Stimulated activated memory B cell treated with anti-CD40 and anti-IgM and Interleukin-4, amounts not matched to agents 10 μg/mL and 1 μg/mL and 100 μg/mL, for 72 hours (primary cell): ENCODE results near the gene TRIM10.

Source experiments
- ATAC-seq: fragments of 150-1000 bp; cut with Tn5 transposase; 2 replicates; pipeline ENCODE4 v1.10.0; 2021
- H3K27ac Mint-ChIP-seq: one replicate; pipeline ENCODE4 v1.8.0; 2022; ENCODE audit warnings: mild to moderate bottlenecking, mixed read lengths
- H3K27me3 Mint-ChIP-seq: one replicate; pipeline ENCODE4 v1.8.0; 2022; ENCODE audit warnings: mixed read lengths
- H3K36me3 Mint-ChIP-seq: one replicate; pipeline ENCODE4 v1.8.0; 2022; ENCODE audit warnings: mixed read lengths
- H3K4me1 Mint-ChIP-seq: one replicate; pipeline ENCODE4 v1.8.0; 2022; ENCODE audit warnings: mixed read lengths
- H3K4me3 Mint-ChIP-seq: one replicate; pipeline ENCODE4 v1.8.0; 2022; ENCODE audit warnings: mild to moderate bottlenecking, moderate library complexity, mixed read lengths
- H3K9me3 Mint-ChIP-seq: one replicate; pipeline ENCODE4 v1.8.0; 2022; ENCODE audit warnings: mixed read lengths

The TRIM10 gene, protein sequence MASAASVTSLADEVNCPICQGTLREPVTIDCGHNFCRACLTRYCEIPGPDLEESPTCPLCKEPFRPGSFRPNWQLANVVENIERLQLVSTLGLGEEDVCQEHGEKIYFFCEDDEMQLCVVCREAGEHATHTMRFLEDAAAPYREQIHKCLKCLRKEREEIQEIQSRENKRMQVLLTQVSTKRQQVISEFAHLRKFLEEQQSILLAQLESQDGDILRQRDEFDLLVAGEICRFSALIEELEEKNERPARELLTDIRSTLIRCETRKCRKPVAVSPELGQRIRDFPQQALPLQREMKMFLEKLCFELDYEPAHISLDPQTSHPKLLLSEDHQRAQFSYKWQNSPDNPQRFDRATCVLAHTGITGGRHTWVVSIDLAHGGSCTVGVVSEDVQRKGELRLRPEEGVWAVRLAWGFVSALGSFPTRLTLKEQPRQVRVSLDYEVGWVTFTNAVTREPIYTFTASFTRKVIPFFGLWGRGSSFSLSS

DNA sequence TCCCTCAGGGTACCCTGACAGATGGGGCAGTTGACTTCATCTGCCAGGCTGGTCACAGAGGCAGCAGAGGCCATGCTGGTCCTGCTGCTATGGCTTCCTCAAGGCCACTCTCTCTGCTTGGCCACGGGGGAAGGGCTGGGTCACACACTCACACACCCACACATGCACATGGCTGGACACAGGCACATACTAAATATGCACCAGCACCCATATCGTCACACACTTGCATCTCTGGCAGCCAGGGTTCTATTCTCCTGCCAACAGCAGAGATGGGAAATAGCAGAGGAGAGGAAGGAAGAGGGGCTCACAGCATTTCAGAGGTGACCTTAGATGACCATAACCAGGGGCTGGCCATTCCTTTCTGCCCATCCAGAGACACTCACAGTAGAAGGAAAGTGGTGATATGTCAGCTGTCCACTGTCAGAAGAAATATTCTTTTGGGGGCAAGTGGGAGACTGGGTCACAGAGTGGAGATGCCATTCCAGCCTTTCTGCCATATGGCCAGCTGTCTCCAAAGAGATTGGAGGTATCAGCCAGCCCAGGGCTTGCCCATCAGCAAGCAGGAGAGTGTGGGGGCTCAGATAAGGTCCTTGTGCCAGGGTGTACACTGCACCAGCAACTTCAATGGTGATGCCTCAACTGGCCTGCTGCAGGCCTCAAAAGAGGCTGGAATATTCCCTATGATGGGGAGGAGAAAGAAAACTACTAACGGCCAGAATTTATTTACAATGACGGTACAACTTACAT is at the start of gene TRIM10:
Gene TRIM10, minus strand, starts transcription at position 427 of the 747 bp plus-strand sequence. Its CDS starts 353 bp downstream, at position 74.
- no peak within 1 kb of the TSS for H3K4me3 Mint-ChIP-seq
- peaks cover 25% of the 10 kb centered on the region for H3K27me3 Mint-ChIP-seq
- no peaks in the 10 kb centered on the region for H3K36me3 Mint-ChIP-seq
- H3K9me3 Mint-ChIP-seq, result no peaks in the 10 kb centered on the region
- no peak for ATAC-seq
- H3K4me1 Mint-ChIP-seq, result peaks cover 10% of the 10 kb centered on the region
- no peak within 1 kb of the TSS for H3K27ac Mint-ChIP-seq

DNA sequence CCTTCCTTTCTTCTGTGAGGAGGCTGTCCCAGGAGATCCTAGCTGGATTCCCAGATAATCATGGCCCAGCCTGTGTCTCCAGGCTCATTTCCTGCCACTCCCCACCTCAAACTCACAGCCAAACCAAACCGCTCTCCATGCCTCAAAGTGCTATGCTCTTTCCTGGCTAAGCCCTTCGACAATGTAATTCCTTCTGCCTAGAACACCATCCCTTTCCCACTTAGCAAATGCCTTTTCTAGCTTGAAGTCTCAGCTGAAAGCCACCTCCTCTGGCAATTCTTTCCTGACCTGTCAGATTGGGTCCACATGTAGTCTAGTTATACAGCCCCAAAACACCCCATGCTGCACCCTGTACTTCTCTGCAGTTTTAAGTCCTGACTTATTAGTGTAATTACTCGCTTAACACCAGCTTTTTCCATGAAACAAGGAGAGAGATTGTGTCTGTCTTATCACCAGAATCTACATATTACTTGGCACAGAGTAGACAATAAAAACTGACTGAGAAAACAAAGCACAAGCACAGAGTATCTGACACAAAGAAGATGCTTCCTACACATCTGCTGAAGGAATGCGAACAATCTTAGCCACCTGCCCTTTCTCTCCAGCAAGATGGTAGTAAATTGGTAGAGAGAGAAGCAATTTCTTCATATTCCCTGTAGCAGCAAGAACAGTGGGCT is 46.7 kb upstream of the TRIM10 start:
- no peak for ATAC-seq
- H3K27me3 Mint-ChIP-seq, result no peaks in the 10 kb centered on the region
- no peaks in the 10 kb centered on the region for H3K9me3 Mint-ChIP-seq
- peak overlapping the region; percentile 26 for H3K27ac Mint-ChIP-seq
- H3K36me3 Mint-ChIP-seq, result peaks cover 41% of the 10 kb centered on the region
- H3K4me3 Mint-ChIP-seq, result peak overlapping the region; percentile 46
- peaks cover 87% of the 10 kb centered on the region for H3K4me1 Mint-ChIP-seq

DNA sequence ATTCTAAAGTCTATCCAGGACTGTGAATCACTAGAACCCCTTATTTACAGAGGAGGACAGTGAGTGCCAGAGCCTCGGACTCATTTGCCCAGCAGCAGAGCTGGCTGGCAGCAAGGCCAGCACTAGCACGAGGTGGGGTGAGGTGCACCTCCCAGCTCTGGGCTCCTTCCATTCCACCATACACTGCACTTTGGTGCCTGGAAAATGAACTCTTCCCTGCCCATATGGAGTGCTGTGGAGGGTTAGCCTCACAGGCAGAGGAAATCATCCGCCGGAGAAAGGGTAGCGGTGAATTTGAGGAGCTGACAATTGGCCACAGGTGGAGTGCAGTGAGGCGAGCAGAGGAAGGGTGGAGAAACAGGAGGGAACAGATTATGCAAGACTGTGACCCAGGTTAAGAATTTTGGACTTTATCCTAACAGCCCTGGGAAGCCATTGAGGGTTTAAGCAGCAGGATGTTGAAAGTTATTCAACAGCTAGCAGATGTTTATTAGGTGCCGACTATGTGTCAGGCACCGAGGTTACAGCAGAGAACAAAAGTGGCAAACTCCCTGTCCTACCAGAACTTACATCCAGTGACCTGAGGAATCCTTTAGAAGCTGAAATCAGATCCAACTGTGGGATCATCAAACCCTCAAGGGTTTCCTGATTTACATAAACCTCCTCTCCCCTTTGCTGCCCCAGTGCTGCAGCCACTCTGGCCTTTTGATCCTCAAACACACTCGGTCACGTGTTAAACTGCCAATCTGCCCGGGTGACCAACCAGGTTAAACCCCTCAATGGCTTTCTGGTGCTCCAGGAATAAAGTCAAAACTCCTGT is 46.0 kb upstream of the TRIM10 start:
- peak overlapping the region; percentile 73 for H3K27ac Mint-ChIP-seq
- ATAC-seq, result no peak
- no peaks in the 10 kb centered on the region for H3K9me3 Mint-ChIP-seq
- H3K36me3 Mint-ChIP-seq, result peaks cover 41% of the 10 kb centered on the region
- peaks cover 84% of the 10 kb centered on the region for H3K4me1 Mint-ChIP-seq
- no peaks in the 10 kb centered on the region for H3K27me3 Mint-ChIP-seq
- peak overlapping the region; percentile 46 for H3K4me3 Mint-ChIP-seq

DNA sequence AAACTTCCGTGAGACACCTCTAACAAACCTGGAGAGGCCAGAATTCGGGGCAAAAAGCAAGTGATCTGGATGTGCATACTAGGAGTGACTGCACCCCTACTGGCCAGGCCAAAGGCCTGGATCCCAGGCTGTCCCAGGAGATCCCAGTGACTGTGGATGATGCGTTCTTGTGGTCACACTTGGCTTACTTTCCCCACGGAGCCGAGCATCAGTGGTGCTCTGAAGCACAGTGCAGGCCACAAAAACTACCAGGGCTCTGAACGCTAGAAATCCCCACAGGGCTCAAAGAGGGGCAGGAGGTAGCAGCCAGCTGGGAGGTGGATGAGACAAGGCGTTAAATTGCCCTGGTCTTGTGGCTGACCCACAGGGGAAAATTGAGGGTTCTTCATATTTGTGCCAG is 45.1 kb upstream of the TRIM10 start:
- no peak for ATAC-seq
- Mint-ChIP-seq H3K9me3 (no peaks in the 10 kb centered on the region), H3K27me3 (no peaks in the 10 kb centered on the region), H3K4me3 (peak overlapping the region; percentile 21), H3K27ac (peak overlapping the region; percentile 73), H3K4me1 (peaks cover 84% of the 10 kb centered on the region), H3K36me3 (peaks cover 38% of the 10 kb centered on the region)

DNA sequence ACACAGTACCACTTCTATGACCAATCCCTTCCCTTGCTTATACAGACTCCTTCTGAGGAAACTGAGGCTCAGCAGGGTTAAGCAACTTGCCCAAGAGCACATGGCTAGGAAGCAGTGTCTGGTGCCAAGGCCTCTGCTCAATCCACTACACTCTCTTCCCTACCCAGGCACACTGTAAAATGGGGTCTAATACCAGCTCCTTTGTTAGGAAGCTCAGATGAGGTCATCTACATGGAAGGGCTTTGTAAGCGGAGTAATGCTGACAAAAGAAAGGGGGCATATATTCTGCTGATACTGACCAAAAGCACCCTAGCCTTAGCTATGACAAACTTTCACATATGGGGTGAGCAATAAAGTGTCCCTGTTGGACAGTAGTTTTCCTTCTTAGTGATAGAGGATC is 43.1 kb upstream of the TRIM10 start:
- peak overlapping the region; percentile 22 for H3K27ac Mint-ChIP-seq
- H3K4me1 Mint-ChIP-seq, result peaks cover 78% of the 10 kb centered on the region
- H3K9me3 Mint-ChIP-seq, result no peaks in the 10 kb centered on the region
- no peaks in the 10 kb centered on the region for H3K27me3 Mint-ChIP-seq
- no peak overlapping the region for H3K4me3 Mint-ChIP-seq
- H3K36me3 Mint-ChIP-seq, result peaks cover 33% of the 10 kb centered on the region
- no peak for ATAC-seq

DNA sequence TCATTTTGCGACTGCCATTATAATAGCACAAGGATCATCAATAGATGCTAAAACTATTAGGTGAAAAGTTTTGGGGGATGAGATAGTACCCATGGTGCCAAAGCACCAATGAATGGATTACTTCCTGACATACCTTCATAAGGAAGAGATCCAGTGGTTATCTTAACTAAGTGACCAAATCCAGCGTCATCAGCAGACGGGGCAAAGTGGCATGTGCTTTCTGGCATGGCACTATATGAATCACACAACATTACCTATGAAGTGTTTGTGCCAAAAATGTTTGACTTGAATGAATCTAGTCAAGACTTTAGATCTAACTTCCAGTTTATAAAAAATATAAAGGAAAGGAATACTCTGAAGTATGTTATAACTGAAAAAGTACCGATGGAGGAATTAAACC is 41.4 kb upstream of the TRIM10 start:
- H3K4me1 Mint-ChIP-seq, result peaks cover 61% of the 10 kb centered on the region
- H3K27me3 Mint-ChIP-seq, result no peaks in the 10 kb centered on the region
- no peak overlapping the region for H3K4me3 Mint-ChIP-seq
- H3K9me3 Mint-ChIP-seq, result no peaks in the 10 kb centered on the region
- no peak overlapping the region for H3K27ac Mint-ChIP-seq
- peaks cover 35% of the 10 kb centered on the region for H3K36me3 Mint-ChIP-seq
- no peak for ATAC-seq

DNA sequence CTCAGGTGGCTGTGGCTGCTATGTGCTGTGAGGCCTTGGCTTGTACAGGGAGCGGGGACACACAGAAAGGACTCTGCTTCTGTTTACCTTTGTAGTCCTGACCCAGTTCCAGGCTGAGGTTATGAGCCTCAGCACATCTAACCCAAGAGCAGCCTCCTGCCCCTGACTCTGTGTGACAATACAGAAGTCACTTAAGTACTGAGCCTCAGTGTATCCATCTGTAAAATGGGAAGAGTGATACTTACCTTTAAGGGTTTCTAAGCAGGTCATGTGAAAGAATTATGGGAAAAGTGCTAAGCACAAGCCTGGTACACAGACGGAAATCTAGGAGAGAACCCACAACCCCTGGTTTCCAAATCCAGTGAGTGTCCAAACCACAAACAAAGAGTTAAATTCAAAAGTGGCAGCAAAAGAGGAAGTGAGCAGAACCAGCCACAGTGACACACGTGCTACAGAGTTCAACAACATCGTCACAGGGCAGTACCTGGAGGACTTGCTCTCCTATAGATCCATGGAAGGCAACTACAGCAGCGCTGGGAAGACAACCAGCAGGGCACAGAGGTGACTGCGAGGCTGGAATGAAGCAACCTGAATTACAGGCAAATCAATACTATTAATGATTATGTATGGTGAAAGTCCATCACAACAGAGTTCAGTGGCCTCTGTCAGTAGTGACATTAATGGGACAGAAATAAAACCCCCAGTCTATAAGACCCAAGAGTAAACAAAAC is 39.7 kb upstream of the TRIM10 start:
- Mint-ChIP-seq H3K27me3 (no peaks in the 10 kb centered on the region), H3K9me3 (no peaks in the 10 kb centered on the region), H3K4me1 (peaks cover 50% of the 10 kb centered on the region), H3K27ac (peak overlapping the region; percentile 73), H3K36me3 (peaks cover 40% of the 10 kb centered on the region), H3K4me3 (peak overlapping the region; percentile 37)
- peak; percentile 92 for ATAC-seq

DNA sequence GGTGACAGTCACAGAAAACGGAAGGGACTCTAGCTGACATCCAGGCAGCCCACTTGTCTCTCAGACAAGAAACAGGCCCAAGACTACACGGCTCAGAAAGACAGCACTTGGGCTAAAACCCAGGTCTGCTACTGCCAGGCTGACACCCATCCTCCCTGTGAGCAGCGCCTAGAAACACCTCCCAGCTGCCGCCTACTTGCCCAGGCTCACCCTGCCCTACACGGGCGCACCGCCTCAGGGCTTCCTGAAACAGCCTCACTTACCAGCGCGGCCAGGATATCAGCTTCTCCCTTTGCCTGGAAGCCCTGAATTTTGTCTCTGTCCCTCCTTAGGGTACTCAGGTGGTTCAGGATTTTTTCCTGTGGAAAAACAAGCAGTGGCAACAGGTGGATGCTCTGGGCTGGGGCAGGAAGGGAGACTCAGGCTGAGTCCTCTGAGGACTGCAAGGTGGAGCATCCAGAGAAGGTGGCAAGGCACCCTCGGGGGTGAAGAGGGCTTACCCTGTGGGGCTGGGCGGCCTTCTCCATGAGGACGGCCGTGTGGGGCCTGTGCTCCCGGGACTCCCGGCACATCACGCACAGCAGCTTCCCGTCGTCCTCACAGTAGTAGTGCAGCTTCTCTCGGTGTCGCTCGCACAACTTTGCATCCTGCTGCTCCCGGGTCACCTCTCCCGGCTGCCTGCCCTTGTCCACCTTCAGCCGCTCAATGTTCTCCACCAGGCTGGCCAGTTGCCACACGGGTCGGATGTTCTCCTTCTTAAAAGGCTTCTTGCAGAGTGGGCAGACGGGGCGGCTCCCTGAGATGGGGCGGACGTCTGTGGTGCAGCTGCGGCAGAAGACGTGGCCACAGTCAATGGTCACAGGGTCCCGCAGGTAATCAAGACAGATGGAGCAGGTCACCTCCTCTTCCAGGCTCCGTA is 37.4 kb upstream of the TRIM10 start:
- Mint-ChIP-seq H3K9me3 (no peaks in the 10 kb centered on the region), H3K27me3 (no peaks in the 10 kb centered on the region), H3K4me1 (peaks cover 31% of the 10 kb centered on the region), H3K27ac (peak overlapping the region; percentile 45), H3K4me3 (no peak overlapping the region), H3K36me3 (peaks cover 39% of the 10 kb centered on the region)
- ATAC-seq, result no peak

DNA sequence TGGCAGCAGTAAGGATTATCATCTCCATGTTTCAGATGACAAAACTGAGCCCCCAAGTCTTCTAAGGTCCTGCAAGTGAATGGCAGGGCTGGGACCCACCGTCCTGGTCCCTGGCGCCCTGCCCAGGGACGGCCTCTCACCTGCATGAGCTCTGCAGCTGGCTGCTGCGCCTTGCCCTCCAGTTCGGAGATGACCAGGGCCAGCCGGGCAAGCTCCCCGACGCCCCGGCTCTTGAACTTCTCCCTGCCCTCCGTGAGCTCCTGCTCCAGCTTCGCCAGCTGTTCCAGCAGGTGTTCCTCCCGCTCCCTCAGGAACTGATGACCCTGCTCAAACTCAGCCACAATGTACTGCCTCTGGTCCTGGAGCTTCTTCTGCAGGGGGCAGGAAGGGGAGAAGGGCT is 35.4 kb upstream of the TRIM10 start:
- Mint-ChIP-seq H3K9me3 (no peaks in the 10 kb centered on the region), H3K4me3 (no peak overlapping the region), H3K4me1 (peaks cover 18% of the 10 kb centered on the region), H3K27me3 (no peaks in the 10 kb centered on the region), H3K27ac (no peak overlapping the region), H3K36me3 (peaks cover 41% of the 10 kb centered on the region)
- ATAC-seq, result no peak

DNA sequence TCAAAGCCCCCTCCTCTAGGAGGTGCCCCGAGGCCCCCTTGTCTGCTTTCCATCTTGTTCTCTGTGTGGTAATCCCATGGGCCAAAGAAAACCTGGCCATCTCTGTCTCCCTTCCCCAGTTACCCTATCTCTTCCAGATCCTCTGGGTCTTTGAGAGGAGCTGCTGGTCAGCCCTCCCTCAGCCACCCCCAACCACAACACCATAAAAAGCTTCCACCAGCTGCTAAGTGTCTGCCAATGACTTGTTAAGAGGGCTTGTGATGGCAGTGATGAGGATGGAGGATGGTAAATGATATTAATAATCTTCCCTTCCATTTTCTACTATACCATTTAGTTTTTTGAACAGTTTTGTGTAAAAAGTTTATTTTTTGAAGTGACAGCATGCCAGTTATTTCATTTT is 34.9 kb upstream of the TRIM10 start:
- no peak overlapping the region for H3K27ac Mint-ChIP-seq
- peaks cover 14% of the 10 kb centered on the region for H3K4me1 Mint-ChIP-seq
- no peak overlapping the region for H3K4me3 Mint-ChIP-seq
- H3K27me3 Mint-ChIP-seq, result no peaks in the 10 kb centered on the region
- no peaks in the 10 kb centered on the region for H3K9me3 Mint-ChIP-seq
- no peak for ATAC-seq
- peaks cover 45% of the 10 kb centered on the region for H3K36me3 Mint-ChIP-seq

DNA sequence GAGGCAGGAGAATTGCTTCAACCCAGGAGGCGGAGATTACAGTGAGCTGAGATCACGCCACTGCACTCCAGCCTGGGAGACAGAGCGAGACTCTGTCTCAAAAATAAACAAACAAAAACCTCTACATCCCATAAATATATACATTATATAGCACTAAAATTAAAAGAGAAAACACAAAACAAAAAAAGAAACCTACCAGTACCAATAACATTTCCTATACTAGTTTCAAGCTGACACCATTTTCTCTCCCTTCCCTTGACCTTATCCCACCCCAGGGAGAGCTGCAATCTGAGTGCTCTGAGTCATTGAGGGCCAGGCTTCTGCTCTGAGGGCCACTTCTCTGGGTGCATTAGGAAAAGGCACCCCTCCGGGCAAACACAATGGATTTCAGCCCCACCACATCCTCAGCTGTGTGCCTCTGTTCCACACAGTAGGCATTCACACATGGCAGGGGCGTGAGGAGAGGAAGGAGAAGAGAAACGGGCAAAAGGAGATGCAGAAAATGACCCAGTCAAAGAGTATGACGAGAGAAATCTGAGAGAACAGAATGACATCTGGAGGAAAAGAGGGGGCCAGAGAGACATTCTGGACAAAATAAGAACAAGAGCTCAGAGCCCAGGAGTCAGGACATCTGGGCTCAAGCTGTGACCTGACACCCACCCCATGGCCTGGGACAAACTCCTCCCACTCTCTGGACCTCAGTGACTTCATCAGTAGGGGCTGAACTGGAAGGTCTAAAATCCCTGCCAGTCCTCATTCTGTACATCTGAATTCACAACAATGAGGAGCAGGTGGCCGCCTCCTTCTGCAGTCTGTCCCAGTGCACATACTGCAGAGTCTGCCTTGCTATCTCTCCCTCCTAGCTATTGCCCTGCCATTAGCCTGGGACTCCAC is 34.0 kb upstream of the TRIM10 start:
- H3K36me3 Mint-ChIP-seq, result peaks cover 48% of the 10 kb centered on the region
- H3K4me3 Mint-ChIP-seq, result no peak overlapping the region
- peaks cover 6% of the 10 kb centered on the region for H3K4me1 Mint-ChIP-seq
- no peak overlapping the region for H3K27ac Mint-ChIP-seq
- H3K27me3 Mint-ChIP-seq, result no peaks in the 10 kb centered on the region
- no peak for ATAC-seq
- H3K9me3 Mint-ChIP-seq, result no peaks in the 10 kb centered on the region

DNA sequence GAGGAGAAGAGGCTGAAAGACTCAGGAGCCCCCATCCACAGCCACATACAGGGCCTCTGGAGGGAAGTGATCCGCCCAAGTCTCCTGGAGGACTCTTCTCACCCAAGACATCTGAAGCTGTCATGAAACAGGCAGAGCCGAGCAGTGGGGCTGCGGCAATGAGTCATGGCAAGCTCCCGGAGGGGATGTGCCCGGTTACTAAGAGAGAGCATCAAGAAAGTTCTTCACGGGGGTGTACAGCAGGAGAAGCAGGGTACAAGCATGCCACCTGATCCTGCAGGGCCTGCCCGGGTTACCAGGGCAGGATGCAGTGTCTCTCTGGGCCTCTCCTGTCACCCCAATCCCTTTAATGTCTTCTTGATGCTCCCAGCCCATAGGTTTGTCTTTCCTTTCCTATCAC is 31.1 kb upstream of the TRIM10 start:
- no peaks in the 10 kb centered on the region for H3K27me3 Mint-ChIP-seq
- H3K4me3 Mint-ChIP-seq, result no peak overlapping the region
- no peak overlapping the region for H3K27ac Mint-ChIP-seq
- peaks cover 2% of the 10 kb centered on the region for H3K4me1 Mint-ChIP-seq
- H3K9me3 Mint-ChIP-seq, result no peaks in the 10 kb centered on the region
- ATAC-seq, result no peak
- H3K36me3 Mint-ChIP-seq, result peaks cover 56% of the 10 kb centered on the region

DNA sequence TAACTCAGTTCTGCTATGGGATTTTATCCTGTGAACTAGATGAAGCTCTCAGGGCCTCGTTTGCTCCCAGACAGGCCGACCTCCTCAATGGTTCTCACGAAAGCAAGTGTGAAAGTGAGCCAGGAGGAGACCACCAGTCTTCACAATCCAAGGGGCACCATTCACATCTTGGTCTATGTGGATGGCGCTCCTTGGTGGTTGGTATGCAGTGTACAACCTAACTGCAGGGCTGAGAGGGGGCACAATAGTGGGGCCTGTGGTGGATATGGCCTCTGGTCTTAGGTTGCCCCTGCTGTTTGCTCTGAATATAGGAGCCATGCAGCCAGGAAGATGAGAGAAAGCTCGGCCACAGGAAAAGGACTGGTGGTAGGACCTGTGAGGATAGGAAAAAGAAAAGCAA is 27.5 kb upstream of the TRIM10 start:
- peaks cover 68% of the 10 kb centered on the region for H3K36me3 Mint-ChIP-seq
- H3K9me3 Mint-ChIP-seq, result no peaks in the 10 kb centered on the region
- H3K27ac Mint-ChIP-seq, result no peak overlapping the region
- ATAC-seq, result no peak
- no peak overlapping the region for H3K4me3 Mint-ChIP-seq
- no peaks in the 10 kb centered on the region for H3K4me1 Mint-ChIP-seq
- H3K27me3 Mint-ChIP-seq, result no peaks in the 10 kb centered on the region
